Adrenal gland (tissue), 12 donors: ENCODE data around the gene APP. TPM values are rescaled to one million over a fixed set of nuclear protein-coding genes. Genes with fewer than 3 reads are reported as not detected.

Experiments
- DNase-seq, 7 donors: peaks; one replicate each; pipeline ENCODE4 v3.0.0-alpha.2; 2019 to 2020
- H3K27ac ChIP-seq, 5 donors: fragments of 200-600 bp; sonication (generic) in 4 of 5; 1 replicate in 3 of 5; 2 replicates in 2 of 5; pipeline versions ENCODE4 v1.5.1 to v1.8.0; 2016 to 2020; ENCODE audit warnings: mild to moderate bottlenecking in 1 of 5
- H3K27me3 ChIP-seq: fragments of 200-600 bp; 2 replicates; pipeline ENCODE4 v1.8.0; 2021
- H3K36me3 ChIP-seq, 2 donors: fragments of 200-600 bp; replicated peaks in 1 of 2; 1 replicate in 1 of 2; 2 replicates in 1 of 2; pipeline versions ENCODE4 v1.5.1 to v1.8.0; 2018 to 2022
- H3K4me1 ChIP-seq, 2 donors: fragments of 200-600 bp; replicated peaks in 1 of 2; 1 replicate in 1 of 2; 2 replicates in 1 of 2; pipeline versions ENCODE4 v1.5.1 to v1.8.0; 2018 to 2021
- H3K4me3 ChIP-seq, 4 donors: fragments of 200-600 bp; sonication (generic) in 3 of 4; one replicate each; pipeline ENCODE4 v1.5.1; 2016 to 2018
- H3K9me3 ChIP-seq, 3 donors: fragments of 200-600 bp; sonication (generic) in 1 of 3; replicated peaks in 1 of 3; 1 replicate in 2 of 3; 2 replicates in 1 of 3; pipeline versions ENCODE4 v1.5.1 to v1.8.0; 2016 to 2021
- POLR2A ChIP-seq, 2 donors: fragments of 450-650 bp; IDR thresholded peaks; one replicate each; pipeline ENCODE4 v1.6.1; 2017; ENCODE audit warnings: antibody characterized with exemption in 2 of 2, mild to moderate bottlenecking in 2 of 2, moderate library complexity in 1 of 2
- WGBS, 4 donors: extraction: QIAGEN DNeasy Blood & Tissue Kit in 2 of 4; methylation state at CpG; one replicate each; pipeline versions ENCODE4 v1.1.5 to v1.1.7; 2013 to 2017; 5-methylcytosine and 5-hydroxymethylcytosine counted together
- intact Hi-C, 2 donors: fragments of 100-400 bp; cut with DNase I; formaldehyde crosslinking; loops; one replicate each; pipeline versions ENCODE4 v1.14.1 to v1.15.0; 2022 to 2023
- polyA plus RNA-seq, 3 donors: library from polyadenylated mRNA; stranded (reverse); fragments of 200-250 nt in 2 of 3; fragments of 350-450 nt in 1 of 3; fragmentation: Illumina TruSeq in 1 of 3; extraction: RNeasy Lipid Tissue Mini Kit (QIAGEN cat#74804) in 1 of 3; gene quantifications; one replicate each; pipeline ENCODE4 v1.2.3, GENCODE V29; 2013 to 2014
- total RNA-seq, 9 donors: library from RNA; depleted of rRNA in 4 of 9; stranded (reverse); fragments of >200 nt in 4 of 9; fragments of 120-200 nt in 1 of 9; fragmentation: NEBNext Ultra II Directional in 1 of 9; extraction: Animal tissue kit (Norgen Biotek cat#: 25700) in 1 of 9; gene quantifications; one replicate each; pipeline versions ENCODE4 v1.1.0 to v1.2.4, GENCODE V29; 2013 to 2023
- TF ChIP-seq, protein P1 (sequence below), 6 experiments: fragments of 450-650 bp in 4 of 6; fragments of 200-600 bp in 2 of 6; sonication (generic) in 1 of 6; IDR thresholded peaks; 1 replicate in 5 of 6; 2 replicates in 1 of 6; pipeline versions ENCODE4 v1.5.1 to v1.8.0; 2016 to 2021; ENCODE audit warnings: antibody characterized with exemption in 6 of 6, mild to moderate bottlenecking in 2 of 6, moderate library complexity in 1 of 6
- donor health status: healthy with polysubstance abuse.
- donor health status: Bipolar disorder and iron deficiency.
- donor health status: DM: yes; HTN: yes; CAD: no.
- donor health status: DM: no; HTN: no; CAD: no.
- donor health status: DM: no; HTN: no; CAD: no.
- donor health status: DM: yes; HTN: yes; CAD: no.

Gene APP
- total and polyA plus RNA-seq, 12 donors = 161 to 1,079 (median 710) TPM

- Histone ChIP-seq H3K27ac (no peak overlapping the region), H3K4me1 (peaks cover under 1 to 25% of the 10 kb centered on the region in 2 donors), H3K36me3 (no peaks in the 10 kb centered on the region), H3K9me3 (no peaks in the 10 kb centered on the region), H3K27me3 (no peaks in the 10 kb centered on the region), H3K4me3 (no peak overlapping the region)
- no peak for TF ChIP-seq POLR2A (IDR thresholded peaks at IDR 0.05)
- TF ChIP-seq, protein P1, sequence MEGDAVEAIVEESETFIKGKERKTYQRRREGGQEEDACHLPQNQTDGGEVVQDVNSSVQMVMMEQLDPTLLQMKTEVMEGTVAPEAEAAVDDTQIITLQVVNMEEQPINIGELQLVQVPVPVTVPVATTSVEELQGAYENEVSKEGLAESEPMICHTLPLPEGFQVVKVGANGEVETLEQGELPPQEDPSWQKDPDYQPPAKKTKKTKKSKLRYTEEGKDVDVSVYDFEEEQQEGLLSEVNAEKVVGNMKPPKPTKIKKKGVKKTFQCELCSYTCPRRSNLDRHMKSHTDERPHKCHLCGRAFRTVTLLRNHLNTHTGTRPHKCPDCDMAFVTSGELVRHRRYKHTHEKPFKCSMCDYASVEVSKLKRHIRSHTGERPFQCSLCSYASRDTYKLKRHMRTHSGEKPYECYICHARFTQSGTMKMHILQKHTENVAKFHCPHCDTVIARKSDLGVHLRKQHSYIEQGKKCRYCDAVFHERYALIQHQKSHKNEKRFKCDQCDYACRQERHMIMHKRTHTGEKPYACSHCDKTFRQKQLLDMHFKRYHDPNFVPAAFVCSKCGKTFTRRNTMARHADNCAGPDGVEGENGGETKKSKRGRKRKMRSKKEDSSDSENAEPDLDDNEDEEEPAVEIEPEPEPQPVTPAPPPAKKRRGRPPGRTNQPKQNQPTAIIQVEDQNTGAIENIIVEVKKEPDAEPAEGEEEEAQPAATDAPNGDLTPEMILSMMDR (IDR thresholded peaks at IDR 0.05) = no peak
- DNase-seq = no peak
- 89 to 96% (median 90%) methylated on average over 3 of the region's 3 CpGs for WGBS, 4 donors
- intact Hi-C loops = no loop called here
Observed at GRCh38 chr21:25862112-25862511, 308.5 kb downstream of the APP start.

- no peak overlapping the region for H3K4me3 ChIP-seq
Observed at GRCh38 chr21:25859235-25859929, 311.2 kb downstream of the APP start.

DNA sequence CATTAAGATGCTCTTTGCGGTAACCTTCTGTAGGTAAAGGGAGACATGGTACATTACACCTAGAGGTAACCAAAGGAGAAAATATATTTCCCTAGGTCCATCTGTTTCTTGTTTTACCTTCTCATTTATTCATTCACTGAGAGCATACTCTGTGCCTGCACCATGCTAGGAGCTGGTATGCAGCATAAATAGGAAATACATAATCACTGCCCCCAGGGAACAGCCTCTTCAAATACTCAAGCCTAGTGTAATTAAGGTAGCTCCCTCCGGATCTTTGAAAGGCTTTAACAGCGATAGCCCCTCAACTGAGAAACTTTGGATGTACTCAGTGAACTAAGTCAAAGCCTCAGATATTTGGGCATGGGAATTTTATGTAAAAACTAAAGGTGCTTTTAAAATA lies 312.2 kb downstream of the APP start:
- Histone ChIP-seq H3K36me3 (no peaks in the 10 kb centered on the region), H3K9me3 (no peaks in the 10 kb centered on the region), H3K4me1 (peaks cover 4 to 24% of the 10 kb centered on the region in 2 donors), H3K27me3 (no peaks in the 10 kb centered on the region), H3K27ac (no peak overlapping the region), H3K4me3 (no peak overlapping the region)
- intact Hi-C loops = no loop called here
- 89 to 97% (median 92%) methylated on average over 3 of the region's 3 CpGs for WGBS, 4 donors
- no peak for DNase-seq
- TF ChIP-seq, protein P1 (IDR thresholded peaks at IDR 0.05) = no peak
- TF ChIP-seq POLR2A (IDR thresholded peaks at IDR 0.05) = no peak

More at GRCh38 chr21:25859235-25859929, 311.2 kb downstream of the APP start:
- peak in 3 of 7 donors; percentile 23 to 33 (median 23) for DNase-seq
- peak overlapping the region in 1 of 5 donors; percentile 1 for H3K27ac ChIP-seq
- H3K9me3 ChIP-seq = no peaks in the 10 kb centered on the region
- peaks cover 4 to 24% of the 10 kb centered on the region in 2 donors for H3K4me1 ChIP-seq
- 33 to 38% (median 35%) methylated on average over 5 of the region's 5 CpGs for WGBS, 4 donors
- no peaks in the 10 kb centered on the region for H3K27me3 ChIP-seq
- intact Hi-C loops = no loop called here
- TF ChIP-seq, protein P1 (IDR thresholded peaks at IDR 0.05) = no peak
- TF ChIP-seq POLR2A (IDR thresholded peaks at IDR 0.05) = no peak
- no peaks in the 10 kb centered on the region for H3K36me3 ChIP-seq

GRCh38 chr21:25857308-25858074 lies 313.1 kb downstream of the APP start:
- no peaks in the 10 kb centered on the region for H3K27me3 ChIP-seq
- intact Hi-C loops = no loop called here
- H3K4me1 ChIP-seq = peaks cover 4 to 24% of the 10 kb centered on the region in 2 donors
- H3K36me3 ChIP-seq = no peaks in the 10 kb centered on the region
- 28 to 36% (median 33%) methylated on average over 6 of the region's 6 CpGs for WGBS, 4 donors
- peak in 4 of 7 donors; percentile 36 to 74 (median 58) for DNase-seq
- H3K4me3 ChIP-seq = no peak overlapping the region
- no peak overlapping the region for H3K27ac ChIP-seq
- no peaks in the 10 kb centered on the region for H3K9me3 ChIP-seq
- TF ChIP-seq, protein P1 (IDR thresholded peaks at IDR 0.05) = no peak
